BLaER1 (cell line): Measurements from ENCODE around the gene ERMARD.

Source experiments
- H3K27ac ChIP-seq: shearing (Covaris generic); formaldehyde crosslinking; 2 replicates; pipeline ENCODE4 v1.8.1; 2022
- H3K27me3 ChIP-seq: shearing (Covaris generic); formaldehyde crosslinking; 2 replicates; pipeline ENCODE4 v1.8.1; 2022
- H3K36me3 ChIP-seq: shearing (Covaris generic); formaldehyde crosslinking; 2 replicates; pipeline ENCODE4 v1.8.1; 2022
- H3K4me1 ChIP-seq: shearing (Covaris generic); formaldehyde crosslinking; 2 replicates; pipeline ENCODE4 v1.8.1; 2022
- H3K4me2 ChIP-seq: shearing (Covaris generic); formaldehyde crosslinking; 2 replicates; pipeline ENCODE4 v1.8.1; 2022
- H3K4me3 ChIP-seq: shearing (Covaris generic); formaldehyde crosslinking; 2 replicates; pipeline ENCODE4 v1.8.1; 2022
- H3K9ac ChIP-seq: shearing (Covaris generic); formaldehyde crosslinking; 2 replicates; pipeline ENCODE4 v1.8.1; 2022
- H3K9me3 ChIP-seq: shearing (Covaris generic); formaldehyde crosslinking; 2 replicates; pipeline ENCODE4 v1.8.1; 2022
- H4K20me1 ChIP-seq: shearing (Covaris generic); formaldehyde crosslinking; 2 replicates; pipeline ENCODE4 v1.8.1; 2022
- Cebpa-rat ChIP-seq: shearing (Covaris generic); IDR thresholded peaks from 2 replicates; pipeline ENCODE4 v1.8.1; 2022

ERMARD gene

DNA sequence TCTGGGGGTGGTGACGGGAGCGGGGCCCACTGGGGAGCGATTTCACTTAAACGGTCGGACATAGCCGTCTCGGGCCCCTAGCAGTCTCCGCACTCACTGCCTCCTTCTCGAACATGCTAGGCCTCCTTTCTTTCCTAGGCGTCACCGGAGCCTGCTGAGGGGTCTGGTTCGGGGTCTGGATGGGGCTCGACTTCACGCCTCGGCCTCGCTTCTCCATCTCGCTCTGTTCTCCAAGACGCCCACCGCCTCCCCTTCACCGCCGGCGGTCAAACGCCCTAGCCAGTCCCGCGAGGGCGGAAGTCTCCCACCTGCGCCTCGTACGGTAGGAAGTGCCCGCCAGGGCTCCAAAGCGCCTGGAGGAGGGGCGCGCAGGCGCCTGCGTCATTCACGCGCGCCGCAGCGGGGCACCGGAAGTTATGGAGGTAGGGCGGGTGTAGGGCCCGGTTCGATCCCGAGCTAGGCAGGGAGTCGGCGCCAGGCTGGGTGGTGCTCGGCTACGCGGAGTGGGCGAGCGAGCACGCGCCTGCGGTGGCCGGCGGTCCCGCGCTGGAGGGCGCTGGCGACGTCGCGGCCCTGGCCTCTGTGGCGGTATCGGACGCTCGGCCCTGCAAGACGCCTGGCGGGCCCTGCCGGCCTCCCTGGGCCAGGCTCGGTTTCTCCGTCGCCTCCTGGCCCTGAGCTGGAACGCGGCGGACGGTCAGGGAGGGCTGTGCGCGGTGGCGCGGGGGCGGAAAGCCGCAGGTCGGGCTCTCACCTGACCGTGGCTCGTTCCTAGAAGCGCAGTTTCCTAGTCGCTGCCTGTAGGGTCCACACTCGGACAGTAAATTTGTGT is at the start of gene ERMARD, which contains the start of gene DYNLT2:
Gene ERMARD, plus strand, starts transcription at position 381 of the 832 bp plus-strand sequence. Its CDS starts 36 bp downstream, at position 417.
Gene DYNLT2, minus strand, starts transcription at position 331 of the 832 bp plus-strand sequence. Its CDS starts 114 bp downstream, at position 217.
- Histone ChIP-seq H3K4me3 (peak within 1 kb of the TSS; percentile 86), H3K36me3 (peaks cover 11% of the 10 kb centered on the region; the same call in 1 of the 2 replicates), H4K20me1 (no peaks in the 10 kb centered on the region), H3K4me2 (peak within 1 kb of the TSS; percentile 73), H3K27me3 (no peaks in the 10 kb centered on the region), H3K9ac (peak within 1 kb of the TSS; percentile 95), H3K27ac (peak within 1 kb of the TSS; percentile 96), H3K4me1 (peaks cover 25% of the 10 kb centered on the region), H3K9me3 (0 out of 2 replicates have a peak, but pooled peaks cover 4% of the 10 kb centered on the region)
- no peak for TF ChIP-seq Cebpa-rat

DNA sequence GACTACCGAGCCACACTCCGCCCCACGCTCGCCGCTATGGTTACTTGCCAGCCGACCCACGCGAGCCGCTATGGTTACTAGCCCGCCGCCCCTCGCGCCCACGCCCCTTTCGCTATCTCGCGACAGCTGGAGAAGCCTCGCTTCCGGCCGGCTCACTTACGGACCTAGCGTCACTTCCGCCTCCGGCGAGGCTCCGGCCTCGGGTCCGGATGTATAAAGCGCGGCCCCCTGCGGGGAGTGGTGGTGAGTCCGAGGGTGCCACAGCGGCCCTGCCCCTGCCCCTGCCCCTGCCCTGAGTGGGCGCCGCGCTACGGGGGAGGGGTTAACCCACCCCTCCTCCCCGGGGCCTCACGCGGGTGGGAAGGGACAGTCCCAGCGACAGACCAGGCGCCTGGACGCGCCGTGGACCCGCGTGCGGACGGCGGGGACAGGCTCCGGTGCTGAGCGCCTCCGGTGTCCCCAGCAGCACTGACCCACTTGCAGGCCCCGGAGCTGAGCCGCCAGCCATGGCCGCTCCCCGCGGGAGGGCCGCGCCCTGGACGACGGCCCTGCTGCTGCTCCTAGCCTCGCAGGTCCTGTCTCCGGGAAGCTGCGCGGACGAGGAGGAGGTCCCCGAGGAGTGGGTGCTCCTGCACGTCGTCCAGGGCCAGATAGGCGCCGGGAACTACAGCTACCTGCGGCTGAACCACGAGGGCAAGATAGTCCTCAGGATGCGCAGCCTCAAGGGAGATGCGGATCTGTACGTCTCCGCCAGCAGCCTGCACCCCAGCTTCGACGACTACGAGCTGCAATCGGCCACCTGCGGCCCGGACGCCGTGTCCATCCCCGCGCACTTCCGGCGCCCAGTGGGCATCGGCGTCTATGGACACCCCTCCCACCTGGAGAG is 49.2 kb upstream of the ERMARD start, which contains the start of the genes C6orf120 and WDR27:
Gene C6orf120, plus strand, starts transcription at position 173 of the 886 bp plus-strand sequence. Its CDS starts 334 bp downstream, at position 507.
Gene WDR27, minus strand, starts transcription at position 76 of the 886 bp plus-strand sequence. CDS start 13,024 bp downstream, outside the sequence.
- H4K20me1 ChIP-seq, result peaks cover 52% of the 10 kb centered on the region
- TF ChIP-seq Cebpa-rat, result no peak
- H3K9me3 ChIP-seq, result peaks cover 7% of the 10 kb centered on the region
- H3K27ac ChIP-seq, result peak within 1 kb of the TSS; percentile 94
- peaks cover 27% of the 10 kb centered on the region for H3K36me3 ChIP-seq
- peaks cover 58% of the 10 kb centered on the region for H3K4me1 ChIP-seq
- peak within 1 kb of the TSS; percentile 95 for H3K9ac ChIP-seq
- H3K27me3 ChIP-seq, result no peaks in the 10 kb centered on the region
- H3K4me2 ChIP-seq, result peak within 1 kb of the TSS; percentile 90
- H3K4me3 ChIP-seq, result peak within 1 kb of the TSS; percentile 92

DNA sequence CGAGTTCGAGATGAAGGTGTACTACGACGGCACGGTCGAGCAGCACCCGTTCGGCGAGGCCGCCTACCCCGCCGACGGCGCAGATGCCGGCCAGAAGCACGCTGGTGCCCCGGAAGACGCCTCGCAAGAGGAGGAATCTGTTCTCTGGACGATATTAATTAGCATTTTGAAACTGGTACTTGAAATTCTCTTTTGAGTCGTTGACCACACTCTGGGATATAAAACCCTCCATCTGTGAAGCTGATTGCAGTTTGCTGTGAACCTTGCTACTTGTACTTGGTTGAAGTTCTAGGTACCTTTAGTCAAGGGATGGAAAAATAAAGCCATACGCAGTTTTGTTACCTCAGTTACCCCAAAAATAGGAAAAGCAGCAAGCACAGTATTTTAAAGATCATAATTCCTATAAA is 48.6 kb upstream of the ERMARD start:
- Histone ChIP-seq H4K20me1 (peaks cover 55% of the 10 kb centered on the region), H3K9ac (peak overlapping the region; percentile 95), H3K4me3 (peak overlapping the region; percentile 92), H3K27ac (peak overlapping the region; percentile 94), H3K27me3 (no peaks in the 10 kb centered on the region), H3K9me3 (0 out of 2 replicates have a peak, but pooled peaks cover under 1% of the 10 kb centered on the region), H3K4me2 (peak overlapping the region; percentile 76), H3K4me1 (peaks cover 64% of the 10 kb centered on the region), H3K36me3 (peaks cover 23% of the 10 kb centered on the region)
- no peak for TF ChIP-seq Cebpa-rat

DNA sequence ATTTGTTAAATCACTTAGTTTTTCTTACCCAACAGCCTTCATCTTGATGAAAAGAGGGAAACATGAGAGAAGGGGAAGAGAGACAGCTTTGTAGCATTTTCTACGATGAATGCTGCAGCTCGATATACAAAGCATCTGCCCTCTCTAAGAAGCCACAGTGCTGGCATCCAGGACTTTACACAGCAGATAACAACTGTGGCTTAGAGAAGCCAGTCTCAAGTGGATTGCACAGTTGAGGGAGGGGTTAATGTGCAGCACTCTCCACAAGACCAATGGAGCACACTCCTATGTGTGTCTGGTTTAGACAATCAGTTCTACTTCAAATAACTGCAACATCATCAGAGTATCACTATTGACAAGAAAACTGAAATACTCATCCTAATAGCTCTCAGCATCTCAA is 43.6 kb upstream of the ERMARD start:
- H3K4me2 ChIP-seq, result no peak overlapping the region
- no peaks in the 10 kb centered on the region for H3K27me3 ChIP-seq
- no peak overlapping the region for H3K9ac ChIP-seq
- peaks cover 51% of the 10 kb centered on the region for H3K4me1 ChIP-seq
- no peak for TF ChIP-seq Cebpa-rat
- H3K36me3 ChIP-seq, result peaks cover 50% of the 10 kb centered on the region
- H3K9me3 ChIP-seq, result no peaks in the 10 kb centered on the region
- peaks cover 40% of the 10 kb centered on the region for H4K20me1 ChIP-seq
- no peak overlapping the region for H3K4me3 ChIP-seq
- no peak overlapping the region for H3K27ac ChIP-seq

DNA sequence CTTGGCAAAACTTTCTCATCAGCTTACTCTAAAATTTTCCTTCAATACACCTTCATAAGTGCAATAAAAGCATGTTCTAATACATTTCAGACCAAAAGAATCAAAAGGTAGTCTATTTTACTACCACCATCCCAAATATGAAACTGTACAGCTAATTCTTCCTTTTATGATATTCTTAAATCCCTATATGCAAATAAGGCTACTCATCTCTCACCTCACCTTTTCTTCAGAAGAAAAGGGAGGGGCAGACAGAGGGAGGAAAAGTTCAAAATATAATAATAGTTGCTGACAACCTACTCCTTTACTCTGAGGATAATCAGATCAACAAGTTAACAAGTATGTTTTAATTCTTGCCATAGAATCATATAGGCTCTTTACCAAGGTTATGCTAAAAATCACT is 42.1 kb upstream of the ERMARD start:
- Histone ChIP-seq H3K4me1 (peaks cover 37% of the 10 kb centered on the region), H3K4me3 (no peak overlapping the region), H3K4me2 (no peak overlapping the region), H3K9me3 (no peaks in the 10 kb centered on the region), H4K20me1 (peaks cover 29% of the 10 kb centered on the region), H3K36me3 (peaks cover 66% of the 10 kb centered on the region), H3K9ac (no peak overlapping the region), H3K27me3 (no peaks in the 10 kb centered on the region), H3K27ac (no peak overlapping the region)
- TF ChIP-seq Cebpa-rat, result no peak

DNA sequence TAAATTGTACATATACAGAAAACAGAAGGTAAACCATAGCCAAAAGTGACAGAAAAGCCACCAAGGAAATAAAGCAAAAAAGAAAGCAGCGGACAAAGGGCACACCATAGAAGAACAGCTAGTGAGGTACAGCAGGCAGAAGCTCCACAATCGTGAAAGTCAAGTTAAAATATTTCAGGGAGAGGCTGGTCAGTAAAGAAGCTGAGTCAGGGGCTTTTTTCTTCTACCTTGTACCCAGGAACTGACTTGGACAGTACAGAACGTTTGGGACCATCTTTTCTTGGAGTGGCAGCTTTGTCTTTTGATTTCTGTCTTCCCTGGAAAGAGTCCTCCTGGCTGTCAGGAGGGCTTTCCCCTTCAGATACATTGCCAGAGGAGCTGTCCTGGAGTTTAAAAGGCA is 41.4 kb upstream of the ERMARD start:
- Histone ChIP-seq H3K4me2 (no peak overlapping the region), H3K27me3 (no peaks in the 10 kb centered on the region), H3K36me3 (peaks cover 69% of the 10 kb centered on the region), H3K9me3 (no peaks in the 10 kb centered on the region), H3K4me3 (no peak overlapping the region), H3K9ac (no peak overlapping the region), H4K20me1 (peaks cover 29% of the 10 kb centered on the region), H3K27ac (no peak overlapping the region), H3K4me1 (peaks cover 30% of the 10 kb centered on the region)
- TF ChIP-seq Cebpa-rat, result no peak

DNA sequence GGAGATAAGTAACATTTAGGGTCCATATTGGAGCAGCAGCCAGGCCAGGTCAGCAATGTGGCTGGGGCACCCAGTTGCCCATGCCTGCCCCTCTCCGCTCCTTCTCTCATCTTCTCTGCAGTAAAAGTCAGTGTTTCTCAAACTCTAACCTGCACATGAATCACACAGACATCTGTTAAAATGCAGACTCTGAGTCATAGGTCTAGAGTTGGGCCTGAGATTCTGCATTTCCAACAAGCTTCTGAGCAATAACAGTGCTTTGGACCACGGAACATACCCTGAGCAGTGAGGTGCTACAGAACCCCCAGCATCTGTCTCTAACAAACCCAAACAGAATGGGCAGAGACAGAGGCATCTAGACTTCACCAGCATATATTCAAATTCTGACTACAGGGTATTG is 37.2 kb upstream of the ERMARD start:
- no peak overlapping the region for H3K4me3 ChIP-seq
- peaks cover 38% of the 10 kb centered on the region for H4K20me1 ChIP-seq
- H3K27me3 ChIP-seq, result no peaks in the 10 kb centered on the region
- no peaks in the 10 kb centered on the region for H3K9me3 ChIP-seq
- H3K9ac ChIP-seq, result no peak overlapping the region
- no peak for TF ChIP-seq Cebpa-rat
- H3K4me1 ChIP-seq, result no peaks in the 10 kb centered on the region
- peaks cover 86% of the 10 kb centered on the region for H3K36me3 ChIP-seq
- no peak overlapping the region for H3K27ac ChIP-seq
- H3K4me2 ChIP-seq, result no peak overlapping the region

DNA sequence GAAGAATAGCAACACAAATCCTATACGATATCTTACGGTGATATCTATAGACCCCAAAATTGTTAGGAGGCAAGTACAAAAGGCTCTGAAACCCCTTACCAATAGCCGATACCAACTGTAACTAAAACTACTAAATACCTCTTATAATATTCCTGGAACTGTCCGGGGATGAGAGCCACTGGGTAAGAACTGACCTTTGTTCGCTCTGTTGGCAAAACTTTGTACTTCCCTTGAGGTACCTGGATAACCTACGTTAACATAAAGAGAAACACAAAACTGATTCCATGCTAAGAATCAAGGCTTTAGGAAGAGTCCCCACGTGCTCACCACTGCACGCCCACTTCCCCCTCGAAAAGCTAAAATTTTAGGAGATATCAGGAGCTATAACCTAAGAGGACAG is 36.8 kb upstream of the ERMARD start:
- Histone ChIP-seq H3K4me1 (no peaks in the 10 kb centered on the region), H3K9me3 (no peaks in the 10 kb centered on the region), H3K4me2 (no peak overlapping the region), H3K27ac (no peak overlapping the region), H3K4me3 (no peak overlapping the region), H3K27me3 (no peaks in the 10 kb centered on the region), H4K20me1 (peaks cover 43% of the 10 kb centered on the region), H3K9ac (no peak overlapping the region), H3K36me3 (peaks cover 84% of the 10 kb centered on the region)
- TF ChIP-seq Cebpa-rat, result no peak

DNA sequence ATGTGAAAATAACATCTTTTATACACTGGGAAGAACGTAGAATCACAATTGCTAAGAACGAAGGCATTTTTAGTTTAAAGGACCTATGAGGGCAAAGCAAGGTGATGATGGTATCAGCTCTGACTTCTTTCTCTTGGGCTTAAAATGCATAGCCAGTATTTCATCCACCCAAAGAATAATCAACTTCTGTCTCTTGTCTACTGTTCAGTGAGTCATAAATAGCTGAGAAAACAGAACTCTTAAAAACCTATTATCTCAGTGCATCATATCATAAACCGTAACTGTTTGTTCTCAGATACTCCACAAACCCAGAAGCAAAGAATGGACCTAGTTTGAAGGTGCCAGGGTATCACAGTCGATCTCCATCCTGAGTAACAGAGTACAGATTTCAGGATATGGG is 32.3 kb upstream of the ERMARD start:
- Histone ChIP-seq H4K20me1 (peaks cover 81% of the 10 kb centered on the region), H3K4me3 (no peak overlapping the region), H3K36me3 (peaks cover 46% of the 10 kb centered on the region), H3K4me2 (no peak overlapping the region), H3K27ac (no peak overlapping the region), H3K9ac (no peak overlapping the region), H3K9me3 (no peaks in the 10 kb centered on the region), H3K27me3 (no peaks in the 10 kb centered on the region), H3K4me1 (peaks cover 18% of the 10 kb centered on the region)
- TF ChIP-seq Cebpa-rat, result no peak
